NCI-H748 (cell line): ENCODE measurements around the gene PLK5.

Source experiments
- DNase-seq: peaks from one replicate; lab custom pipeline; 2025; ENCODE audit not compliant: unreplicated experiment; lab: John Stamatoyannopoulos, UW

PLK5 gene

GRCh38 chr19:1576242-1577089 lies 52.6 kb downstream of the PLK5 start:
- DNase-seq, result no peak

- no peak for DNase-seq
Observed at GRCh38 chr19:1577090-1577928, 53.4 kb downstream of the PLK5 start.

- DNase-seq, result no peak
Observed at GRCh38 chr19:1577929-1578618, 54.2 kb downstream of the PLK5 start.

- DNase-seq, result no peak
Observed at GRCh38 chr19:1579222-1579621, 55.3 kb downstream of the PLK5 start.

GRCh38 chr19:1580382-1580781 lies 56.5 kb downstream of the PLK5 start:
- DNase-seq, result no peak

GRCh38 chr19:1580957-1581356 lies 57.1 kb downstream of the PLK5 start:
- no peak for DNase-seq

GRCh38 chr19:1582201-1582600 lies 58.3 kb downstream of the PLK5 start:
- peak; percentile 82 for DNase-seq

GRCh38 chr19:1584500-1585242 lies 60.8 kb downstream of the PLK5 start:
- DNase-seq, result no peak

GRCh38 chr19:1585243-1585580 lies 61.3 kb downstream of the PLK5 start:
- no peak for DNase-seq
